ENCODE data around the gene ZBTB47.

The ZBTB47 gene

GRCh38 chr3:42653560-42654330 is at the start of gene ZBTB47:
Gene ZBTB47 (plus strand): TSS chr3:42653697. CDS start chr3:42658356, 4,659 bp downstream.
- no peak for DNase-seq (ENCODE audit: low read depth)

GRCh38 chr3:42605546-42606173 is 47.8 kb upstream of the ZBTB47 start:
- no peak for DNase-seq (ENCODE audit: low read depth)

- no peak for DNase-seq (ENCODE audit: low read depth)
These were observed 44.9 kb upstream of the ZBTB47 start for GRCh38 chr3:42608581-42608980.

- DNase-seq (ENCODE audit: low read depth), result no peak
These were observed 42.5 kb upstream of the ZBTB47 start for GRCh38 chr3:42610976-42611375.

GRCh38 chr3:42612217-42612616 is 41.3 kb upstream of the ZBTB47 start:
- no peak for DNase-seq (ENCODE audit: low read depth)

GRCh38 chr3:42612928-42613327 is 40.6 kb upstream of the ZBTB47 start:
- no peak for DNase-seq (ENCODE audit: low read depth)

GRCh38 chr3:42613462-42613861 is 40.0 kb upstream of the ZBTB47 start:
- no peak for DNase-seq (ENCODE audit: low read depth)

GRCh38 chr3:42631620-42632019 is 21.9 kb upstream of the ZBTB47 start:
- no peak for DNase-seq (ENCODE audit: low read depth)

- DNase-seq (ENCODE audit: low read depth), result no peak
These were observed 21.4 kb upstream of the ZBTB47 start for GRCh38 chr3:42632146-42632545.

GRCh38 chr3:42633544-42633943 is 20.0 kb upstream of the ZBTB47 start:
- DNase-seq (ENCODE audit: low read depth), result no peak

GRCh38 chr3:42635111-42635510 is 18.4 kb upstream of the ZBTB47 start:
- no peak for DNase-seq (ENCODE audit: low read depth)

- DNase-seq (ENCODE audit: low read depth), result no peak
These were observed 16.5 kb upstream of the ZBTB47 start for GRCh38 chr3:42637001-42637400.

GRCh38 chr3:42638339-42638842 is 15.1 kb upstream of the ZBTB47 start:
- no peak for DNase-seq (ENCODE audit: low read depth)

- DNase-seq (ENCODE audit: low read depth), result no peak
These were observed 14.3 kb upstream of the ZBTB47 start for GRCh38 chr3:42639192-42639591.

- no peak for DNase-seq (ENCODE audit: low read depth)
These were observed 13.4 kb upstream of the ZBTB47 start for GRCh38 chr3:42640129-42640528.

GRCh38 chr3:42640771-42641370 is 12.6 kb upstream of the ZBTB47 start:
- DNase-seq (ENCODE audit: low read depth), result no peak

GRCh38 chr3:42647821-42648459 is 5.6 kb upstream of the ZBTB47 start:
- DNase-seq (ENCODE audit: low read depth), result no peak

GRCh38 chr3:42649006-42649405 is 4.5 kb upstream of the ZBTB47 start:
- DNase-seq (ENCODE audit: low read depth), result no peak

- DNase-seq (ENCODE audit: low read depth), result no peak
These were observed 3.7 kb upstream of the ZBTB47 start for GRCh38 chr3:42649783-42650182.

GRCh38 chr3:42651248-42652091 is 2.0 kb upstream of the ZBTB47 start:
- DNase-seq (ENCODE audit: low read depth), result no peak

GRCh38 chr3:42652251-42652610 is 1.3 kb upstream of the ZBTB47 start:
- no peak for DNase-seq (ENCODE audit: low read depth)

Data from stimulated activated CD8-positive, alpha-beta memory T cell treated with anti-CD3 and anti-CD28 coated beads, Interleukin-4, amount 100 ng/mL, for 24 hours (primary cell).